HG03342 (cell line): Measurements from ENCODE around the gene CRB3.

Experiments
- ATAC-seq: cut with Tn5 transposase; IDR thresholded peaks from one replicate; pipeline ENCODE4 v1.9.1; 2021; ENCODE audit warnings: mild to moderate bottlenecking, moderate library complexity; ENCODE audit not compliant: unreplicated experiment

The CRB3 gene

GRCh38 chr19:6465663-6466062 is 1.6 kb downstream of the CRB3 start:
- no peak for ATAC-seq

DNA sequence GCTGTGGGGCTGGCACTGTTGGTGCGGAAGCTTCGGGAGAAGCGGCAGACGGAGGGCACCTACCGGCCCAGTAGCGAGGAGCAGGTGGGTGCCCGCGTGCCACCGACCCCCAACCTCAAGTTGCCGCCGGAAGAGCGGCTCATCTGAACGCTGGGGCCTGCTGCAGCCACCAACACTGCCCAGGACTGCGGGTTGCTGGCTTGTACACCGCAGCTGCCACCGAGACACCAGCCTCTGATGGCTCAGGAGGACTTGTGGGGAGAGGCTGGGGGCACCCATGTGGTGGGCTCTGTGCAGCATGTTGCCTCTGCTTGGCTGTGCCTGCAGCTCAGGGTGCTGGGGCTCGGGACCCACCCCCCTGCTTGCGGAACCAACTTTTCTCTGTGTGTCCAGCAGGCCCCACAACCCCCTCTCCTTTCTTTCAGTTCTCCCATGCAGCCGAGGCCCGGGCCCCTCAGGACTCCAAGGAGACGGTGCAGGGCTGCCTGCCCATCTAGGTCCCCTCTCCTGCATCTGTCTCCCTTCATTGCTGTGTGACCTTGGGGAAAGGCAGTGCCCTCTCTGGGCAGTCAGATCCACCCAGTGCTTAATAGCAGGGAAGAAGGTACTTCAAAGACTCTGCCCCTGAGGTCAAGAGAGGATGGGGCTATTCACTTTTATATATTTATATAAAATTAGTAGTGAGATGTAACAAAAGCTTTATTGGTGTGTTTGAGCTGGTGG is 2.6 kb downstream of the CRB3 start:
- no peak for ATAC-seq

GRCh38 chr19:6467384-6467783 is 3.3 kb downstream of the CRB3 start:
- no peak for ATAC-seq

- no peak for ATAC-seq
These were observed 6.1 kb downstream of the CRB3 start for GRCh38 chr19:6470173-6470572.

DNA sequence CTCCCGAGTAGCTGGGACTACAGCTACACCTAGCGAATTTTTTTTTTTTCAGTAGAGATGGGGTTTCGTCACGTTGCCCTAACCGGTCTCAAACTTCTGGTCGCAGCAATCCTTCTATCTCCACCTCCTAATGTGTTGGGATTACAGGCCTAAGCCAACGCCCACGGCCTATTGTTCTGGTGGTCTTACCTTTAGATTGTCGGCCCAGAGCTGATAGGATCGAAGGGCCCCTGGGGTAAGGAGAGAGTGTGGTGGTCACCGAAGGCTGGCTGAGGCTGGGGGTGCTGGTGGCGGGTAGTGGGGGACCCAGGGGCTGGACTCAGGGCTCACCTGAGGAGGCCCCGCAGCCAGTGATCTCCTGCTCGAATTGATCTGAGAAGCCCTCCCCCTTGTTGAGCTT is 7.0 kb downstream of the CRB3 start:
- no peak for ATAC-seq

DNA sequence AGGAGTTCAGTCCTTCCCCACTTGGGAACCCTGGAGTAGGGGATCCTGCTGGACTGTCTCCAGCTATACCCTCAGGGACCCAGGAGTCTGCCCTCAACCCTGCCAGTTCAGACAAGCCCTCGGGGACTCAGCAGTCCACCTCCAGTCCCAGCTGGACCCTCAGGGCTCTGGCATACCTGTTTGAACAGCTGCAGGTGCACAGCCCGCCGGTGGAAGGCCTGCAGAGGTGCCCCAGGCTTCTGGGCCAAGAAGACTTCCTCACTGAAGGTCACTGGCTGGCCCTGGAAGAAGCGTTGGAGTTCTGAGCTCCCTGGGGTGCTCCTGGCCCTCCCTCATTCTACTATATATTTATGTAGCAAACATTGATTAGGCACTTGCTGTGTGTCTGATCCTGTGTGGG is 8.6 kb downstream of the CRB3 start:
- ATAC-seq, result no peak

GRCh38 chr19:6473647-6474046 is 9.6 kb downstream of the CRB3 start:
- ATAC-seq, result no peak

DNA sequence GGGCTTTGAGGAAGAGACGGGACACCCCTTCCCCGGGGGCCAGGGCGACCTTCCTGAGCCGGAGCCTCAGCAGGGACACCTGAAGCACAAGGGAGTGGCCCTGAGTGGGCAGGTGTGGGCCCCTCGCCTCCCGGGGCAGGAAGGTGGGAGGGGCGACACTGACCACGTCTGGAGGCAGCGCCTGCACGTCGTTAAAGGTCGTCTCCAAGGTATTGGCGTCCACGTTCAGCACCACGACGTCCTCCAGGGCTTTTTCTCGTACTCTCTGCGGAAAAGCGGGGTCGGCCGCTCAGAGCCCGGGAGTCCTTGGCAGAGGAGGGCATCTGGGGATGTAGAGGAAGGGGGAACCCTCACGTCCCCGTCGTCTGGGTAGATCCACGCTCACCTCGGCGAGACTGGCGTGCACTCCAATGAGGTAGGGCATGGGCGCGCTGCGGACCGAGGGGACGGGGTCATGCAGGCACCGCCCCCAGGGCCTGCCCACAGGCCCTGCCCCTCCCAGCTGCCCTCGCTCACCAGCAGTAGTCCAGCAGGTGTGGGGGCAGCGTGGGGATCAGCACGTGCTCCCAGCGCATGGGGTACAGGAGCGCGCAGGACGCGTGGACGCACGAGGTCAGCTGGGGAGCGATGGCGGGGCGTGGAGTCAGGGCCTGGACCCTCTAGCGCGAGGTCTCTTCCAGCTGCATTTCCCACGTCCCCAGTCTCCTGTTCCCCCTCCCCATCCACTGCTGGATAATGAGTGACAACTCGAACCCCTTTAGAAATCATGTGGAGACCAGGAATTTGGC is 11.4 kb downstream of the CRB3 start:
- no peak for ATAC-seq

DNA sequence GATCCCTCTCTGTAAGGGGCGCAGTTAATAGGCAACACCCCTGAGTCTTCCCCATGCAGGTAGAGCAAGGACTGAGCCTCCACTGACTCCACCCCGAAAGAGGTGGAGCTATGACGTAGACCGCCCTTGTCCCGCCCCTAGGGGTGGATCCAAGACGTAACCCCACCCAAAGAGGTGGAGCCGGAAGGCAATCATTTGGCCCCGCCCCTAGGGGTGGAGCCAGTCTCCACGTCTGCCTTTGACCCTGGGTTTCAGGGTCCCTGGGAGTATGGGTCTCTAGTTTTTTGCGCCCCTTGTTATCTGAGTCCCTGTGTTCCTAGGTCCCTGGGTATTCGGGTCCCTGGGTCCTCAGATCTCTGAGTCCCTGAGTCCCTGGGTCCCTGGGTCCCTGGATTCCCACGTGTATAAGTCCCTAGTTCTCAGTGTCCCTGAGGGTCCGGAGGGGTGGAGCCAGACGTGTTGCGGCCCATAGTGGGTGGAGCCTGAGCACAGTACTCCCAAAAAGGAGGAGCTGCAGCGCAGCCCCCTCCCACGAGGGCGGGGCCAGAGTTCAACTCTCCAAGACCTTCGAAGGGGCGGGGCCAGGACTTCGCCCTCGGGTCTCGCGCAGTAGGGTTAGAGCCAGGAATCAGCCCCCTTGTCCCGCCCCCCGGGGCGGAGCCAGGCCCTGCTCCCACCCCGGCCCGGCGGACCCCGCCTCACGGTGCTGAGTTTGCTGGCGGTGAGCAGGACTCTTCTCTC is 12.3 kb downstream of the CRB3 start:
- ATAC-seq, result no peak

DNA sequence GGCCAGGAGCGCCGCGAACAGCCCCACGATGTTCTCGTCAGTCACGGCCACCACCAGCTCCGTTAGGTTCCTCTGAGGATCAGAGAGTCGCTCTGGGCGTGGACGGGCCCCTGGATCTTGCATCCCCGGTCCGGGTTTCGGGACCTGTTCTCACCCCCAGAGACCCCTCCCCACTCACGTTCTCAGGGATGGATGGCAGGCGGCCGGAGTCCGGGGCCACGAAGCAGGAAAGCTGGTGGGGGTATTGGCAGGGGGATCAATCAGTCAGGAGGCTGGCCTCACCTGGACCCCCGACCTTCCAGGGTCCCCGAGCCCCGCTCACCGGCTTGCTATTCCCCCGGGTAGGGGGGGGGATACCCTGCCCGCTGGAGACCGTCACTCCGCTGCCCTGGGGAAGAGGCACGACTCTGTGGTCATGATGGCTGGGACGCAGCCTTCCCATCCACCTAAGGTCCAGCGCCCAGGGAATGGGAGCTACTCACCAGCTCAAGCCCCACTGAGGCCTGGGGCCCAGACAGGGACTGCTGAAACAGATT is 12.9 kb downstream of the CRB3 start:
- no peak for ATAC-seq

GRCh38 chr19:6478815-6479214 is 14.7 kb downstream of the CRB3 start:
- ATAC-seq, result no peak

GRCh38 chr19:6479836-6480398 is 15.8 kb downstream of the CRB3 start:
- ATAC-seq, result no peak

DNA sequence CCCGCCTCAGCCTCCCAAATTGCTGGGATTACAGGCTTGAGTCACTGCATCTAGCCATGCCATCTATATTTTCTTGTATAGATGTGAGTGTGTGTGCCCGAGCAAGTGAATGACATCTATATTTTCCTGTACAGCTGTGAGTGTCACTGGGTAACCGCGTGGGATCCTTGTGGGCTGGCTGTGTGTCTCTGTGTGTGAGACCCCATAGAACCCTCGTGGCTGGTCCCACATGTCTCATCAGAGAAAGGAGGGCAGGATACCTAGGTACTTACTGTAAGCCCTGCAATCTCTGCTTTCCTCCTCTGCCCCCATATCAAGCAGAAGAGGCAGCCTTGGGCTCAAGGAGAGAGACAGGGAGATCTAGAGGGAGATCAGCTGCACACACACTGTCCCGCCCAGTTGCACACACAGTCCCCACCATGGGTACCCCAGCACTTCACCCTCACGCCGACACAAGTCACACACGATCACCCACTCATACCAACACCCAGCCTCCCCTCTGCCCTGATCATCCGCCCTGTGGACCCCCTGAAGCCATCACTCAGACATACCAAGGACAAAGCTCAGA is 16.9 kb downstream of the CRB3 start:
- ATAC-seq, result no peak

GRCh38 chr19:6481541-6482342 is 17.7 kb downstream of the CRB3 start, which contains the start of gene DENND1C:
Gene DENND1C (minus strand): TSS chr19:6481787. CDS start chr19:6481695, 92 bp downstream.
- no peak for ATAC-seq

DNA sequence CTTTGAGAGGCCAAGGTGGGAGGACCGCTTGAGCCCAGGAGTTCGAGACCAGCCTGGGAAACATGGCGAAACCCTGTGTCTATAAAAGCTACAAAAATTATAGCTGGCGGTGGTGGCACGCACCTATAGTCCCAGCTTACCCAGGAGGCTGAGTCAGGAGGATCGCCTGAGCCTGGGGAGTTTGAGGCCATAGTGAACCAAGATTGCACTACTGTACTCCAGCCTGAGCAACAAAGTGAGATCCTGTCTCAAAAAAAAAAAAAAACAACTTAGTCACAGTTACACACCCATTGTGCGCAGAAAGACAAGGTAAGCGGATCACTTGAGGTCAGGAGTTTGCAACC is 18.2 kb downstream of the CRB3 start:
- no peak for ATAC-seq

DNA sequence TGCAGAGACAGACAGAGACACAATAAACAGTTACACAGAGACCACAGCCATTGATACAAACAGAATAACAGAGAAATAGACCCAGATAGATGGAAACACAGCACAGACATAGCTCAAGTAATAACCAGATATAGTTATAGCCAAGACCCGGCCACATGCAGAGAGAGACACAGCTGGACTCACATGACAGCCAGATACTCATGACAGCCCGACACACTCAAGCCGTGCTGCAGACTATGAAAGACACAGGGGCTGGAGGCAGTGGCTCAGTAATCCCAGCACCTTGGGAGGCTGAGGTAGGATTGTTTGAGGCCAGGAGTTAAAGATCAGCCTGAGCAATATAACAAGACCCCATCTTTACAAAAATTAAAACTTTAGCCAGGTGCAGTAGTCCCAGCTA is 19.2 kb downstream of the CRB3 start:
- no peak for ATAC-seq

GRCh38 chr19:6484230-6484629 is 20.2 kb downstream of the CRB3 start:
- no peak for ATAC-seq

GRCh38 chr19:6484831-6485230 is 20.8 kb downstream of the CRB3 start:
- ATAC-seq, result no peak

DNA sequence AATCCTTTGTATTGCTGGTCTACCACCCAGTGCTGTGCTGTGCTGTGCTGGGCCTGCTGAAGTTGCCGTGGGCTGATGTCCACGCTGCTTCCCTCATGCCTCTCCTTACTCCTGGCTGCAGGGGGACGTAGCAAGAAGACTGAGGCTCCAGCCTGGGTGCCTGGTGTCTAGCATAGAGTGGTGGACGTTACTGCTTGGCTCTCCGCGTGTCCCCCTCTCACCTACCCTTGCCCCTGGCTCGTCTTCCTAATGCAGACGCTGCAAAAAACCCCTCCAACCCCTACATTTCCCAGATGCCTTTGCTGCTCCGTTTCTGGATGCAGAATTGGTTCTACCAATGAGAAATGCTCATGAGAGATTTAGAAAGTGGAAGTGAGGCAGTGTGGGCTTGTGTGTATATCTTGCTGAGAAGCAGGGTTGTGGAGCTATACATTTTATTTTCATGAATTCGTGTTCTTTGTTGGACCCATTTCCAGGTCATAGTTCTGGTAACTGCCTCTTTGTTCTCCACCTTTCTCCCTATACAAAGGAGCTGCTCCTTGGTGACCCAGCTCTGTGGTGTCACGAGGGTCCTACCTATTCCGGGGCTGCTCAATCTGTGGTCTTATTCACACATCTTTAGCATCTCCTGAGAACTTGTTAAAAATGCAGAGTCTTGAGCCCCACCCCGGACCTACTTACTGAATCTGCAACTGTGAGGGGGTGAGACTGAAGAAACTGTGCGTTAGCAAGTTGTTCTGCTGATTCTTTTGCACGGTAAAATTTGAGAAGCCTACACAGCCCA is 25.4 kb downstream of the CRB3 start:
- ATAC-seq, result no peak
